GM19239 (cell line): ENCODE results near the gene EXOC6B.
"Not testable (repeated sequence)": the region's sequence is repeated elsewhere in the genome, so short reads cannot be mapped to it uniquely, and the experiment has no call there.

Experiments used
- DNase-seq: peaks from one replicate; pipeline ENCODE4 v3.0.0; 2011; ENCODE audit warnings: low spot score; ENCODE audit not compliant: insufficient read length
- FAIRE-seq: peaks from 2 replicates; lab custom pipeline; 2011; peaks lifted over from hg19 to GRCh38; lab: Jason Lieb, UNC

The EXOC6B gene

DNA sequence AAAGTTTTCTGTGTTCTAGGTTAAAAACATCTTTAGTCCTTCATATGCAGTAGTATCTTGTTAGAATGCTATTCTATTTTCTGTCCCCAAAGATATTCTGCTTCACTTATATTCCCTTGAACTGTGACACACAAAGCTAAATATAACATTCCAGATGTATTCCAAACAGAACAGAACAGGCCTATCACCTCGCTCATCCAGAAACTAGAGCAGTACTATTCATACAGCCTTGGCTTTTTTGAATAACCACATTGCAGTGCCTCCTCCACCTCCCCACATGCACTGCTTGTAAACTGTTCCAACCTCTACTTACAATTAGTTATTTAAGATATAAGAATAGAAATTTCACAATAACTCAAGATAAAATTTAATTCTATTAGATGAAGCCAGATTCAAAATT is 196.8 kb downstream of the EXOC6B start:
- FAIRE-seq, result no peak
- no peak for DNase-seq

- FAIRE-seq, result no peak
- DNase-seq, result no peak
These were observed 198.8 kb downstream of the EXOC6B start for GRCh38 chr2:72627083-72627482.

GRCh38 chr2:72625366-72625765 is 200.5 kb downstream of the EXOC6B start:
- FAIRE-seq, result no peak
- no peak for DNase-seq

DNA sequence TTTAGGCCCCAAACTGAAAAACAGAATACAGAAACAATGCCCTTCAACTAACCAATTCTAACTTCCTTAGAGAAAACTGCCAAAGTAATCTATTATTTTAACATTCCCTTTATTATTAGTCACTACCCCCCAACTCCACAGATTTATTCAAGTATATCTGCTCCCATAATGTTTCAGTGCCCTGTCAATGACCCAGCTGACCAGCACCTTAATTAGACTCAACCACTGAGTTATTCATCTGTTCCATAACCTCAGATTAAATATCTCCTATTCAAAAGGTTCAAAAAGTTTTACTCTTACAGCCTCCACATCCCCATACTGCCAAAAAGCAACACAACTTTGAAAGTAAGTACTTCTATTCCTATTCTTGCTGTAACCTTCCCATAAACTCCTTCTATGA is 202.4 kb downstream of the EXOC6B start:
- no peak for DNase-seq
- FAIRE-seq, result no peak

DNA sequence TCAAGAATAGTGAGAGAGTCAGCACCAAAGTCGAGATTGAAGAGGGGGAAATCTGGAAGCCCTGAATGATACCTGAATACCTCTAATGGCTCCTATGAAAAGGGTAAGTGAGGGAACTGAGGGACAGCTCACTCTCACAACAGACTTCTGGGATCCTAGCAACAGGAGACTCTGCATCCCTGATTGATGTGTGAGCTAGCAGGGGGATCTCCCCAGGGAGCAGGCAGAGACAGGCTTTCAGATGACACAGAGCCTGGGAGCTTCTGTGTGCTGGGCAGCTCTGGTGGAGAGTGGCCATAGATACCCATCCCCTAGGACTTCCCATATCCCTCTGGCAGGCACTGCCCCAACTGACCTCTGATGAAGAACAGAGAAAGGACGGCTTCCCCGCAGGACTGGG is 206.2 kb downstream of the EXOC6B start:
- no peak for DNase-seq
- no peak for FAIRE-seq

- FAIRE-seq (no peak), DNase-seq (no peak)
These were observed 211.9 kb downstream of the EXOC6B start for GRCh38 chr2:72613931-72614330.

DNA sequence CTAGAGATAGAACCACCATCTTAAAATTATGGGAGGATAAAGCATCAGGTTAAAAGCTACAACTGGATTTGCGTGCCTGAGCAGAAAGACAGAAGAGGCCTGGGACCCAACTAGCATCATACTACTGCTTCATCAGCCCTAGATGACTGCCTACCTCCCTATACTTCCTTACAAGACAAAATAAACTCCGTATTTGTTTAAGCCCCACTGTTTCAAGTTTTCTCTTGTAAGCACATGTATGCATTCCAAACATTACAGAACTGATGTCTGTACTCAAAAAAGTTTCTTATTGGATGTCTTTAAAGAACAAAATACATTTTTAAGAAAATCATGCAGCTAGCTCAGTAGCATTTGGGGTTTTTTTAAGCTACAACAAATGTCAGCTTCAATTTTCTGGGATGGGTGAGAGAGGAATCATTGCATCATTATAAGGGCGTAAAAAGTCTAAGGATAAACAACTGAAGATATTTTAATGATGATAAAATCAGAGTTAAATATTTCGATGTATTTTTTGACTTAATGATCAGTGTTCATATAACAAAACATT is 213.1 kb downstream of the EXOC6B start:
- FAIRE-seq (no peak), DNase-seq (no peak)

- FAIRE-seq, result no peak
These were observed 218.6 kb downstream of the EXOC6B start for GRCh38 chr2:72607189-72607588.

GRCh38 chr2:72605836-72606442 is 219.9 kb downstream of the EXOC6B start:
- FAIRE-seq (peak; percentile 18), DNase-seq (no peak)

More at GRCh38 chr2:72607189-72607588, 218.6 kb downstream of the EXOC6B start:
- no peak for DNase-seq

- FAIRE-seq (no peak), DNase-seq (no peak)
These were observed 221.4 kb downstream of the EXOC6B start for GRCh38 chr2:72604468-72604867.

DNA sequence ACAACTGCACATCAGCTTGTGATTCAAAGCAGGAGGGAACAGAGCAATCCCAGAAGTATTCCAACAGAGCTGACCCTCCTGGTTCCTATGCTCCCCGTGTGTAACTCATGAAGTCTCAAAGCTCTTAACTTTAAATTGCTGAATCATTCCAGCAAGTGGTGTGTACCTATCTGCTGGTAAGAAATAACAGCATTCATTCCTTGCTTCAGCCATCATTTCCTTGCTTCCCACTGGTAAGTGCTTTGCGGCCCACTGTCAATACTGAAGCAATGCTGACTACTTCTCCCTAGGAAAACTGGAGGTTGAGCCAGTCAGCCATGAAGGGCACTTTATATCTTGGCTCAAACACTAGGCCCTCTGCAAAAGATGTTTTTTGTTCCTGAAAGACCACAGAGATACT is 222.4 kb downstream of the EXOC6B start:
- FAIRE-seq (no peak), DNase-seq (no peak)

- FAIRE-seq, result no peak
- DNase-seq, result no peak
These were observed 223.1 kb downstream of the EXOC6B start for GRCh38 chr2:72602711-72603110.

- DNase-seq (no peak), FAIRE-seq (no peak)
These were observed 223.7 kb downstream of the EXOC6B start for GRCh38 chr2:72602095-72602494.

DNA sequence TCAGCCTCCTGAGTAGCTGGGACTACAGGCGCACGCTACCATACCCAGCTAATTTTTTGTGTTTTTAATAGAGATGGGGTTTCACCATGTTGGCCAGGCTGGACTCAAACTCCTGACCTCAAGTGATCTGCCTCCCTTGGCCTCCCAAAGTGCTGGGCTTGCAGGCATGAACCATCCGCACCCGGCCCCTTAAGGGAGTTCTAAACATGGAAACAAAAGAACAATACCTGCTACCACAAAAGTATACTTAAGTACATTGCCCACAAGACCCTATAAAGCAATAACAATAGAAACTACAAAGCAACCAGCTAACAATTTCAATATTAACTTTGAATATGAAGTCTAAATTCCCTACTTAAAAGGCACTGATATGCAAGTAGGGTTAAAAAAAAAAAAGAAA is 242.0 kb downstream of the EXOC6B start:
- not testable (repeated sequence) for DNase-seq, FAIRE-seq

DNA sequence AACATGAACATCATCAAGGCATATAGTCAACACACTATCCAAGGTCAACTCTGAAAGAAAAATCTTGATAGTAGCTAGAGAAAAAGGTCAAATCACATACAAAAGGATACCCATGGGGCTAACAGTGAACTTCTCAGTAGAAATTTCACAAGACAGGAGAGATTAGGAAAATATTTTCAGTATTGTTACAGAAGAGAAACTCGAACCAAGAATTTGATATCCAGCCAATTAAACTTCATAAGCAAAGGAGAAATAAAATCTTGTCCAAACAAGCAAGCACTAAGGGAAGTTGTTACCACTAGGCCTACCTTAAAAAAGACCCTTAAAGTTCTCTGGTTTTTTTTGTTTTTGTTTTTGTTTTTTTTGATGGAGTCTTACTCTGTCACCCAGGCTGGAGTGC is 242.5 kb downstream of the EXOC6B start:
- no peak for DNase-seq
- no peak for FAIRE-seq

DNA sequence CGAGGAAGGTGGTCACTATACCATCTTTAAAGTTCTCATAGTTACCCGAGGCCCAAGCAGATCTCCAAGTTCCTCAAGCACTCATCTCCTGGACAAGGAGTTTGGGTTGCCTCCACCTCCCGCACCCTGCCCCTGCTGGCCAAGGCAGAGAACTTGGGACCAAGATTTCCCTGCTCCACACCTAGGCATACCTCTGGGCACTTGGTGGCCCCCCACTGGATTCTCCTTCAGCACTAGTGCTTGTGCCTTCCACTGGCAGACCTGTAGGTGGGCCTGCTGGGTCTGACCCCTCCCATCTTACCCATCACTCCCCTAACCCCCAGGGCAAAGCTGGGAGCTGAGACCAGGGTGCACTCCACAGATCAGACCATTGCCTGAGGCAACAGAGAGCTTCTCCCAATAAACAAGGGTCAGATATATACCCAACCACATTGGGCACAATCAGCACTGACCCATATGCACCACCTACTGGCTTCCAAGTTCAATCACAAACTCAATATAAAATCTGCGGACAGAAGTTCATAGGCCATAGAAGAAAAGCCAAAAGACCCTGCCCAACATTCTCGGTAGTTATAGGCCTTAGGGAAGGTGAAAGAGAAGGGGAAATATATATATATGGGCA is 244.2 kb downstream of the EXOC6B start:
- FAIRE-seq (no peak), DNase-seq (no peak)

- FAIRE-seq (peak; percentile 77), DNase-seq (peak; percentile 1)
These were observed 246.1 kb downstream of the EXOC6B start for GRCh38 chr2:72579591-72580180.

GRCh38 chr2:72576861-72577260 is 249.0 kb downstream of the EXOC6B start:
- FAIRE-seq, result no peak
- DNase-seq, result no peak

DNA sequence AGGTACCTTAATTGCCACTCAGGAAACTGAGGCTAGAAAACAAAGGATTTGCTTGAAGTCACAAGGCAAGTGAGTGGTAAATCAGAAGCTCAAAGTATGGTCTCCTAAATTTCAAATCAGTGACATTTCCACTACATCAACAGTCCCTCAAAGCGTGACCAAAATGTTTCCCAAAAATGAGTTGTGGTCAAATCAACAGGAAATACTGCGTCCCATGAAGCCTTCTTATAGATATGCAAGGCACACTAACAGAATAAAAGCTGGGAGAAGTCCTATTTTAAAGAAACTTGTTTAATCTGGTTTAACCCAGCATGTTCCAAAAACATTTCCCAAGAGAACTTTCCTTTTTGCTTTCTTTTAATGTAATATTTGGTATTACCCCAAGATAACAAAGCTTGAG is 249.4 kb downstream of the EXOC6B start:
- DNase-seq, result no peak
- no peak for FAIRE-seq

- FAIRE-seq, result no peak
These were observed 250.9 kb downstream of the EXOC6B start for GRCh38 chr2:72574886-72575285.

DNA sequence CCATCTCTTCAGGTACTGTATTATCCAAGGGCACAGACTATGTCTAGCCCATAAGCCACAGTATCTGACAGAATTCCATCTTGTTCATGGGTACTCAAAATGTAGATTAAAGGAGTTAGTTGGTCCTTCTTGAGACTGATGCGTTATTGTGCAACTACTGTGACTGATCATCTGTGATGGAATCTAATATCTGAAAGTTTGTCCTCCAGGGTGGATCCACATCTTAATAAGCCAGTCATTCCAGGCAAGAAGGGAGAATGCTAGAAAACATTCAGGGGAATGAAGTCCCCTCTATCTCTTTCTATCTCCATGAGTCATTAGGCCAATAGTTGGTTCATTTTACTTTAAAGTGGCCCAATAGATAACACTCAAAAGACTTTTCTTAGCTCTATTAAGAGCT is 252.6 kb downstream of the EXOC6B start:
- no peak for FAIRE-seq

More at GRCh38 chr2:72574886-72575285, 250.9 kb downstream of the EXOC6B start:
- DNase-seq, result no peak

More for the DNA sequence above, 252.6 kb downstream of the EXOC6B start:
- DNase-seq, result no peak
